ENCODE results near the gene WDFY3.

The WDFY3 gene, protein sequence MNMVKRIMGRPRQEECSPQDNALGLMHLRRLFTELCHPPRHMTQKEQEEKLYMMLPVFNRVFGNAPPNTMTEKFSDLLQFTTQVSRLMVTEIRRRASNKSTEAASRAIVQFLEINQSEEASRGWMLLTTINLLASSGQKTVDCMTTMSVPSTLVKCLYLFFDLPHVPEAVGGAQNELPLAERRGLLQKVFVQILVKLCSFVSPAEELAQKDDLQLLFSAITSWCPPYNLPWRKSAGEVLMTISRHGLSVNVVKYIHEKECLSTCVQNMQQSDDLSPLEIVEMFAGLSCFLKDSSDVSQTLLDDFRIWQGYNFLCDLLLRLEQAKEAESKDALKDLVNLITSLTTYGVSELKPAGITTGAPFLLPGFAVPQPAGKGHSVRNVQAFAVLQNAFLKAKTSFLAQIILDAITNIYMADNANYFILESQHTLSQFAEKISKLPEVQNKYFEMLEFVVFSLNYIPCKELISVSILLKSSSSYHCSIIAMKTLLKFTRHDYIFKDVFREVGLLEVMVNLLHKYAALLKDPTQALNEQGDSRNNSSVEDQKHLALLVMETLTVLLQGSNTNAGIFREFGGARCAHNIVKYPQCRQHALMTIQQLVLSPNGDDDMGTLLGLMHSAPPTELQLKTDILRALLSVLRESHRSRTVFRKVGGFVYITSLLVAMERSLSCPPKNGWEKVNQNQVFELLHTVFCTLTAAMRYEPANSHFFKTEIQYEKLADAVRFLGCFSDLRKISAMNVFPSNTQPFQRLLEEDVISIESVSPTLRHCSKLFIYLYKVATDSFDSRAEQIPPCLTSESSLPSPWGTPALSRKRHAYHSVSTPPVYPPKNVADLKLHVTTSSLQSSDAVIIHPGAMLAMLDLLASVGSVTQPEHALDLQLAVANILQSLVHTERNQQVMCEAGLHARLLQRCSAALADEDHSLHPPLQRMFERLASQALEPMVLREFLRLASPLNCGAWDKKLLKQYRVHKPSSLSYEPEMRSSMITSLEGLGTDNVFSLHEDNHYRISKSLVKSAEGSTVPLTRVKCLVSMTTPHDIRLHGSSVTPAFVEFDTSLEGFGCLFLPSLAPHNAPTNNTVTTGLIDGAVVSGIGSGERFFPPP (N-terminal part only)
- total RNA-seq: 85.0 to 344 (median 192) reads per million in 18 experiments

DNA sequence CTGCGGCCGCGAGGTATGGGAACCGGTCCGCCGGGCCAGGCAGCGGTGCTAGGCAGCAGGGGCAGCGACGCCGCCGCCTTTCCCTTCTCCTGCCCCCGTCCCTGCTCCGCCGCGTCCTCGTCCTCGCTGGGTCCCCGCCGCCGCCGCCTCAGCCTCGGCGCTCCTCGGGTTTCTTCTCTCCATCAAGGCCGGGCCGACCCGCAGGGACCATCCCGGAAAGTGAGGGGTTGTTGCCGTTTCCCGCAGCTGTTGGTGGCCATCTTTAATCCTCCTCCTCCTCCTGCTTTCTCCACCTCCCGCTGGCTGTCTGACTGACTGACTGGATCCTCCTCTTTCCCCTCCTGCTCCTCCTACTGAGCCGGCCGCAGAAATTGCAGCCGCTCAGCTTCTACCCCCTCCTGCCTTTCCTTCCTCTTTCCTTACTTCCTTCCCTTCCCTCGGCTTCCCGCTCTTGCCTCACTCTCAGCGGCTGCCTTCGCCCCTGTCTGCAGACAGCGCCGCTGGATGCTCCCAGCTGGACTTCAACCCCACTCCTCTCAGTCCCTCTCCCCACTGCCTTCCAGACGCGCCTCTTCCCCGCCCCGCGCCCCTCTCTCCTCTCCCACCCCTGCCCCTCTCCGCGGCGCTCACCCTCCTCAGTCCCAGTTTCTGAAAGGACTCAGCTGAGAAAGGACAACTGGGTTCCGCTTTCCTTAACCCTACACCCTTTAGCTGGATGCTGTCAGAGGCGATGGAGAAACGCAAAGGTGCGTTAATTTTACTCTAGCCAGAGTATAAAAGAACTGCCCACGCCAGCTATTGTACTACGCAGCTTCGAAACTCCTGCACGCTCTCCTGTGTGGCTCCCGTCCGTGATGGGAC, at the start of gene WDFY3:
WDFY3 (minus strand) TSS at position 309 of the 861 bp plus-strand sequence. CDS start 106,099 bp downstream, outside the sequence.
- peak; percentile 94 to 95 for DNase-seq

DNA sequence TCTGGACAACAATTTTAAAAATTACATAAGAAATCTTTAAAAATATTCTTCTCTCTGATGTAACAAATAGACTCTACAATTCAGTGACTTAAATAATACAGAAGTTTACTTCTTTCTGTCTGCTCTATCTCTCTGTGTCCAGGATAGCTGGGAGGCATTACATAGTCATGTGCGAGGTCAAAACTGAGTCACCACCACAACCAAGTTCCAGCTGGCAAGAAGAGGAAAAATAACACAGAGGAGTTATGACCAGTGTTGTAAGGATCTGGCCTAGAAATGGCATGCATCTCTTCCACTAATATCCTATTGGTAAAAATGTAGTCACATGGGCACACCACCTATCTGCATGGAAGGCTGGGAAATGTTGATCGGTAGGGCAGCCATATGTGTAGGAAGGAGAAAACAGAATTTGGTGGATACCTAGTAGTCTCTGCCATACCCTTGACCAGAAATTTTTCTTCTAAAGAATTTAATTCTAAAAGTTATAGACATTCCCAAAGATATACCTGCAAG, 39.4 kb upstream of the WDFY3 start:
- DNase-seq: no peak

DNA sequence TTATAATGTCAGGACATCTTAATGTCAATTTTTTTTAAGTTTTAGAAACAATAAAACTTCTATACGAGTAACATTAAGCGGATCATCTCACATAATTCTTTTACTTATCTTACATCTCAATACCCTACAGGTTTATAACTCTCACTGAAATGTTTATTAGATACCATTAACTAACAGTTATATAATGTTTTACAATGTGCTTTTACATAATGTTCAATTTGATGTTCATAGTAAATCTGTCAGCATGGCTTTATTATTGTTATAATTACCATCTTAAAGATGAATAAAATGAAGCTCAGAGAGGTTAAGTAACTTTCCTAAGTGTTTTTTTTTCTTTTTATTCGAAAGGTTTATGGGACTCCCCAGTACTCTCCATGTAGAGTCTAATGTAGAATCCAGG, 33.9 kb upstream of the WDFY3 start:
- DNase-seq: no peak

DNA sequence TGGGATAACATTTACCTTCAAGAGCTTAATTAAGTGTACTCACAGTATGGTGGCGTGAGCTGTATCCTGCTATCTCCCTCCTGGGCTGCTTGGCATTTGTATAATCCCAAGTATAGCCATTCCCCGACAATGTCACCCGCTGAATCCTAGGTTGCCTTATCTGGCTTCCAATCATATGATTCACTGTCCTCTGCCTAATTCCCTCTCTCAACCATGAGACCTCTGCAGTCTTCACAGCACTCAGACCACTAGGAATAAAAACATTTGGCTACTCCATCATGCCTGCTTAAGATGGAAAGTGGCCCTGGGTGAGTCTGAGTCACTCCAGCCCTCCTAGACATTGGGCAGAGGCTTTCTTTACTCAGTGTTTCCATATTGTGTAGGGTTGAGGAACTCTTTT, 28.9 kb upstream of the WDFY3 start:
- DNase-seq: no peak

DNA sequence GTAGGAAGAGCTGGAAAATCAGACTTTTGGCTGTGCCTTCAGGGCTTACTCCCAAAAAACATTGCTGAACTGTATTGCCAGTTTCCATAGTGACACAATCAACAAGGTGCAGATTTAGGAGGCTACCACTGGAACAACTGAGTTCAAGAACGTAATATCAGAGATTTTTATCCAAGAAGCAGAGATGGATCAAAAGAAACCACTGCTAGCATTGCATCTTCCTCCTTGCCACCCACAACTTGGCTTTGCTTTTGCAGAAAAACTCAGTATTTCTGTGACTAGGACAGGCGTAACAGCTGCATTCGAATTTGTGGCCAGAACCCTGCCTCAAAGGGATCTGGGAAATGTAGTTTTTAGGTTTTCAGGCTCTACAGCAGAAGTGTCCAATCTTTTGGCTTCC, 27.8 kb upstream of the WDFY3 start:
- no peak for DNase-seq

DNA sequence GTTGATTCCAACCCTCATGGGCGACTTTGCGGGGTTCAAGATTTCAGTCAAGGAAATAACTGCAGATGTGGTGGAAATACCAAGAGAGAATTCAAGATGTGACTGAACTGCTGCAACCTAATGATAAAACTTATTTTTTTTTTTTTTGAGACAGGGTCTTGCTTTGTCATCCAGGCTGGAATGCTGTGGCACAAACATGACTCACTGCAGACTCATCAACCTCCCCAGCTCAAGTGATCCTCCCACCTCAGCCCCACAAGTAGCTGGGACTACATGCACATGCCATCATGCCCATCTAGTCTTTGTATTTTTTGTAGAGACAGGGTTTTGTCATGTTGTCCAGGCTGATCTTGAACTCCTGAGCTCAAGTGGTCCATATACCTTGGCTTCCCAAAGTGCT, 19.5 kb upstream of the WDFY3 start:
- DNase-seq: no peak

DNA sequence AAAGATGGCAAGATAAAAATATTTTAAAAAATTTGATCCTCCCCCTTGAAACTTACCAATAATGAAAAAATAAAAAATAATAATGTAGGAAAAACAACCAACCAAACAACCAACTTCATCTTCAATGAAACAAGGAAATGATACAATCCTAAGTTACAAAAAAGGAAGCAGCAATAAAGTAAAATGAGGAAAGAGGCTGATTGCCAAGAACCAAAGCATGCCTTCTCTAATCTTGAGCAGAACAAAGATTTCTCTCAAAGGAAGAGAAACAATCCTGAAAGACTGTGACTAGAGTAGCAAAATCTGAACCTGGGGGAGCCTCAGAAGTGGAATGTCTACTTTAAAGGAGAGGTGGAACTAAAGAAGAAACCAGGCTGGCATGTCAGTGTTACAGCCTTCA, 10.9 kb upstream of the WDFY3 start:
- DNase-seq: peak; percentile 60 to 79

DNA sequence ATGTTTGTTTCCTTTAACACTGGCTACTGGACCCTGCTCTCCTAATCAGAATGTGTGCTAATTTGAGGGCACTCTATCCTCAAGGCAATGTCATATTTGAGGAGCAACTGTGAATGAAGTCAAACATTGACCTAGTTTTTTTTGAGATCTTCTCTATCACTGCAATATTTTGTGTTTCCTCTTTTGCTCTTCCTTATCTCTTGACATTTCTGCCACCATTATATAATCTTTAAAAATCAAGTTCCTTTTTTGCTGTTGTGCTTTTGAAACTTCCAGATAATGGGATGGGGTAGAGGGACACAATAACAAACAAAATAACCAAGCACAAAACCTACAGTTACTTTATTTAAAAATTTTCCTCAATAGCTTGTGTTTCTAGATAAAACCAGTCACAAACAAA, 7.4 kb upstream of the WDFY3 start:
- peak; percentile 3 to 59 for DNase-seq

DNA sequence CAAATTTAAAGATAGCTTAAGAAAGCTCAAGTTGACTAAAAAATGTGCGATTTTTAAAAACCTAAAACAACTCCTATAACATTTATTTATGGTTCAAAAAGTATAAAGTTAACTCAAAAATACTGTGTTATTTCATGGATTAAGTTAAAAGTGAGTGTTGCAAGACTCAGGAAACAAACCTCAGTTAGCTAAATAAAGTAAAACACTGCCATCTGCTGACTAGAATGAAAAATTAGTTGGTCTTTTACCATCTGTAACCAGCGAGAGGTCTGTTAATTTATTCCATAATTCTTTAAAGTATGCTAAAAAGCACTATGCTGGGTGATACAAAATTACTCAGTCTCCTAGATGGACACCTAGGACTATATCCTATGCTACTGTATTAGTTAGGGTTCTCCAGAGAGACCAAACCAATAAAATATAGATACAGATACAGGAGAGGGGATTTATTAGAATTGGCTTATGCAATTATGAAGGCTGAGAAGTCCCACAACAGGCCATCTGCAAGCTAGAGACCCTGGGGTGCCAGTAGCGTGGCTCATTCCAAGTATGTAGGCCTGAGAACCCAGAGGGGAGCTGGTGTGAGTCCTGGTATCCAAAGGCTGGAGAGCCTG, 4.9 kb upstream of the WDFY3 start:
- DNase-seq: peak; percentile 52 to 71

DNA sequence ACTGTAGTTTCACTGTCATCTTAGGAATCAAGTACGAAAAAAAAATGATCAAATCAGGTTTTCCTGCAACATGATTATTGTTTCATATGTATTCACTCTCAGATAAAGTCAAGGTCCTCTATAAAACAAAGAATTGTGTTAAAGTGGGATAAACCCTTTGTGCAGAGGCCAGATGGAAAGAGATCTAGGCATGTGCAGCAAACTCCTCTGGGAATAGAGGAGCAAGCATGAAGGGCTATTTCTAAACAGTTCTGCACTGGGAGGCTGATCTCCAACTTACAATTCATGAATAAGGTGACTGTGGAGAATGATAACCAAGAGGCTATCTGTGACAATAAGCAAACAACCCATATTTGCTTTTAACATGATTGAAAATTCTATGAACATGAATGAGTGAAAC, 2.4 kb upstream of the WDFY3 start:
- DNase-seq: no peak

DNA sequence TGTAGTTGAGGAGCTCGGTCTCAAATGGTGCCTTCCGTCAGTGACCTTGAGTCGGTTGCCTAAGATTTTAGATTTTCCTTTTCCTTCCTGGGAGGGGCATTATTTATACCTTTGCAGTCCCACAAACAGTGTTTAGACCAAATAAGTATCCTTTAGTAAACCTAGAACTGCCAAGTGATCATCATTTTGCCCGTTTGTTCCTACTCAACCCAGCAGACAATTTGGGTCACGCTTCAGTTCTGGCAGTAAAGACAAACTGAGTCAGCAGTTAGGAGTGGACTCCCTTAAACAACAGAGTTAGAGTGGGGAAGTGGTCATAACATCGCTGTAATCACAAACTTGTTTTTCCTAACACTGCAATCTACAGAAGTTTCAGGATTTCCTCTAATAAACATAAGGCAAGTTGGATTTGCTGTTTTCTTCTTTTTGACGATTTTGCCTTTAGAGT, 777 bp upstream of the WDFY3 start:
- peak; percentile 56 to 63 for DNase-seq

DNA sequence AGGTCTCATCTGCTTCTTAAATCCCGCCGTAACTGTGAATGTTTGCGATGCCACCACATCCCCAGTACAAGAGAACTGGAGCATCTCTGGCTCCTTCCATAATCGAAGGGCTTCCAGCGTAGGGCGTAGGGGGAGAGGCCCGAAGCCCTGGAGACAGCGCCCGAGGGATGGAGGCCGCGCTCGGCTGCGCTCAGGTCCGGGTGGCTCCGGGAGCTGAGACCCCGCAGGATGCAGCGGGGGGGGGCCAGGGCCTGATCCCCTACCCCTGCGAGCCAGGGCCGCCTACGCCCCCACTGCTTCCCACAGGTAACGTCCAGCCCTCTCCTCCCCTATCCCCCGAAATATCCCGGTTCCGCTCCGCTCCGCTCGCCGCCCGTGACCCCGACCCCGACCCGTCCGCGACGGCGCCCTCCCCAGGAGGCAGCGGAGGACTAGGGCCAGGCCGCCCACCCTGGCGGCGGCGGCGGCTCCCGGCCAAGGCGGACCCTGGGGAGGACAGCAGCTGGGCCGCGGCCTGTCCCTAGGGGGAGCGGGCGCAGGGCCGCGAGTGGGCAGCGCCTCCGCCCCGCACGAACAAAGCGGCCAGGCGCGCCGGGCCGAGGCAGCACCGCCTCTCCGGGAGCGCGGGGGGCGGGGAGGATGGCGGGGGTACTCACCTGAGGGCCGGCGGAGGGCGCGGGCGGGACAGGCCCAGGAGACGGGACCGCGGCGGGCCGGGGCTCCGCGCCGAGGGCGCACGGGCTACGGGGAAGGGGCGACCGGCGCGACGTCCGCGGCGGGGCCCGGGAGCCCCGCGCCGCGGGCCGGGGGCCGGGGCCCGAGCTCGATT, 723 bp downstream of the WDFY3 start:
- peak; percentile 12 to 57 for DNase-seq

DNA sequence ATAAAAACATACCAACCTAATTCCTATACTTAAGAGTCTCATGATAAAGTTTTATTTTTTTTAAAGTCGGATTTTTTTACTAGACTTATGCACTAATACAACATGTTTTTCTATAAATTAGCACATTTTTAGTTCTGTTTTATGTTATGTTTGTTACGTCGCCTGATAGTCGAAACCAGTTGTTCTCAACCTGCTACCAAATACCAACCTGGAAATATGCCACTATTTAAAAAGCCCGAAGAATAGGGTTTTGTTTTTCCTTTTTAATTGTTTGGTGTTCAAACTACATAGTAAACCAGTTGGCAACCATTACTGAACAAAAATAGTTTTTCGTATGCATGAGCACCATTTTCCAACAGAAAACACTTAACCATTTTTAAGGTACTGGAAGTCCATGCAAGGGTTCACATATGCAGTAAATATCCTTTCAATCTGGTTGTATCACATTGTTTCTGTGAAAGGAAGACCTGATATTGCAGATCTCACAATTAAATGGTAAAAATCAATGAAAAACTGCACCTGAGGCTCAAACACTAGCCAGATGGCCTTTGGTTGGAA, 1.4 kb downstream of the WDFY3 start:
- DNase-seq: no peak

DNA sequence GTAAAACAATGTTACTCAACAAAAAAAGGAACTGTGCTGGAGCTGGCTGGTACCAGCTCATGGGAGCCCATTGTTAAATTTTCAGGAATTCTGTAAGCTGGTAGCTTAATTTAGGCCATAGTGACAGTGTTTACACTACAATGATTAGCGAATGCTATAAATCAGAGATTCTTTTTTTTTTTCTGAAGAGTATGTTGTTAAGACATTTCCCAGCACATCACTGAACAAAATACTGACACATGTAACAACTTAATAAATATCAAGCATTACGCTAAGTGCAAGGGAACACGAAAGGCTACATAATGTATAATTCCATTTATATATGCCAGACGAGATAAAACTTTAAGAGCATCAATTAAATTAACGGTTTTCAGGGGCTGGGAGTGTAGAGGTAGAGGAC, 4.4 kb downstream of the WDFY3 start:
- no peak for DNase-seq

DNA sequence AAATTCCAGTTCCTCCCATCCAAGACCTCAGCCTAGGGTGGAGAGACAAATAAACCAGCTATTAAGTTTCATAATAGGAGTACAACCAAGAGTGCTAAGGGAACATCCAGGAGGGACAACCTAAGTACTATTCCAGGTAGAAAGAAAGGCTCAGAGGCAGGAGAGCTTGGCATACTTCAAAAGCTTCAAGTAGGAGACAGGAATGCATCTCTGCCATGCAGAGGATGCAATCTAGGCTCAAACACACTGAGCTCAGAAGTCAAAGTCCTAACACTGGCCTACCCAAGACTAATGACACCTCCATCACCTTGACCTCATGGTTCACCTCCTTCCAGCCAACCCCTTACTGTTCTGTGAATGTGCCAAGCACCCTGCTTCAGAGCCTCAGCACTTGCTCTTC, 8.1 kb downstream of the WDFY3 start:
- DNase-seq: no peak

DNA sequence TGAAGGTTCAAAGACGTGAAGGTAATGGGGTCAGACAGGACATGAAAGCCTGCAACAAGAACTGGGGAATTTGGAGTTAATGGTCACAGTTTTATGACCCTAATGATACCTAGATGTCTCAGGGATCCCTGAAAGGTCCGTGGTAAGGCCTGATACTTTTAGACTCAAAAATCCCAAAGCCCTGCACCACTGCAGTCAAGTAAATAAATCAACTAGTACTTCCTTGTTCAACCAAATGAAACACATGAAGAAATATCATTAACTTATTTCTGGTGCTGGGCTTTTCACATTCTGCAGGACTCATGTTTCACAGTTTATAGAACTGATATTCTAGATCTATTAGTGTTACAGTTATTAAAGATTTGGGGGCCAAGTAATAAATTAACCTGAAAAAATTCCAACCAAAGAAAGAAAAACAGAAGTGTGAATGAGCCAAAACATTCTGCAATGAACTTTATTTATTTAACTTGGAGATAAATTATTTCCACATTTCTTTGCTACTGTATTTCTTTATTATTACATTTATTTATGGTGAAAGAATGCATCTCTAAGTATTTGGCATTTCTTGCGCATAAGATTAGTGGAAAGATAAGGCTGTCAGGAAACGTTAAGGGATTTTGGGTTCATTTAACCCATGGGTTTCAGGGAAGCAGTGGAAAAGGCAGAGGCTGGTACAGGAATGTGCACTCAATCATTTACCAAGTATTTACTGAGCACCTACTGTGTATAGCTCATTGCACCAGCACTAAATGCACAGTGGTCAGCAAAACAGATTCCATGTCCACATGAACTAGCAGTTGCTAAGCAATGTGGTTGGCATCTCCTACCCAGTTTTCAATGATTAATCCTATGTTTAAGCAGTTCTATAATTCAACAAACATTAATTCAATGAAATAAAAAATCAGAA, 8.7 kb downstream of the WDFY3 start:
- DNase-seq: no peak

DNA sequence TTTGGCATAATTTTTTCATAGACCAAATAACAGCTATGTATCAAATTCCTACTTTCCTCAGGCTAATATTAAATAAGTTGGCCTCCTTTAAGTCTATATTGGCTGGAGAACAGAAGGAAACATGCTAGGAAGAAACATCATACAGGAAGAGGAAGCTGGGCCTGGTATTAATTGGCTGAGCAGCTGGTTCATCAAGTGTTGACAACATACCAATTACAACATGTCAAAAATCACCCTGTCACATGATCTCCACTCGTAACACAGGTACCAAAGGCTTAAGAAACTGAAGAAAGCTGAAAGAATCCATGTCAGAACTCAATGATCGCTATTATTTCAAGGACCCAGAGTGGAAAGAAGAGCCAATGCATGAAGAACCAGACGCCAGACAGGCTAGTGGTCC, 10.5 kb downstream of the WDFY3 start:
- peak in 1 of 2 donors; percentile 24 for DNase-seq

DNA sequence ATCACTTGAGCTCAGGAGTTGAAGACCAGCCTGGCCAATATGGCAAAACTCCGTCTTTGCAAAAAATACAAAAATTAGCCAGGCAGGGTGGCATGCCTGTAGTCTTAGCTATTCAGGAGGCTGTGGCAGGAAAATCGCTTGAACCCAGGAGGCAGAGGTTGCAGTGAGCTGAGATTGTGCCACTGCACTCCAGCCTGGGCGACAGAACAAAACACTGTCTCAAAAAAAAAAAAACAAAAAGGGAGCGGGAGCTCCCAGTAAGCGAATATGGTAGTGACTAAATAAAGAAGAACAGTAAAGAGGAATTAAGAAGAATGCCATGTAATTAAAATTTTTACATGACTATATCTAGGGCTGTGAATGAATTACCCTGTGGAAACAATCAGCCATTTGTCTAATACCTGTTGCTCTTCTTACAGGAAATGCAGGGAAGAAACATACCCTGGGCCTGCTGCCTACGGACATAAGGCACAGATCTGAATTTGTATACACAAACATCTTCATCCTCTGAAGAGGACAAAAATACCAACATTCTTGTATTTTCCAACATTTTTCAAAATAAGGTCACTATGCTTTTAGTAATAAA, 11.4 kb downstream of the WDFY3 start:
- DNase-seq: no peak

DNA sequence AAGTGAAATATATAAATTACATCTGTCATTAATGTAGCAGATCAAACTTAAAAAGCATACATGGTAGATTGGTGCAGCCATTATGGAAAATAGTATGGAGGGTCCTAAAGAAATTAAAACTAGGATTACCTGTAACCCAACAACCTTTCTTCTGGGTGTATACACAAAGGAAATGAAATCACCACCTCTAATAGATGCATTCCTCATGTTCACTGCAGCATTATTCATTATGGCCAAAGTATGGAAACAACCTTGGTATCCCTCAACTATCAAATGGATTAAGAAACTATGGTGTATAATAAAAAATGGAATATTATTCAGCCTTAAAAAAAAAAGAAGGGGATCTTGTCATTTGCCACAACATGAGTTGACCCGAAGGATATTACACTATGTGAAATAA, 13.7 kb downstream of the WDFY3 start:
- no peak for DNase-seq

Data from inflammatory macrophage (primary cell).